HepG2 (cell line): ENCODE measurements around the gene HSPA6. TPM values are rescaled to one million over a fixed set of nuclear protein-coding genes. Genes with fewer than 3 reads are reported as not detected.
A peak's percentile ranks its signal among the peaks of the same experiment; 100 is the strongest.

Experiments used
- BORCS8-MEF2B ChIP-seq: sonication (generic); formaldehyde crosslinking; IDR thresholded peaks from 2 replicates; pipeline ENCODE4 v1.8.0; 2022; ENCODE audit warnings: mild to moderate bottlenecking, missing genetic modification reagents
- FOXP4 ChIP-seq: sonication (generic); formaldehyde crosslinking; IDR thresholded peaks from 2 replicates; pipeline ENCODE4 v1.4.0; 2020; ENCODE audit warnings: missing genetic modification reagents
- GFI1 ChIP-seq: sonication (generic); formaldehyde crosslinking; IDR thresholded peaks from 2 replicates; pipeline ENCODE4 v1.5.0; 2020; ENCODE audit warnings: missing genetic modification reagents, mild to moderate bottlenecking, borderline replicate concordance
- HDAC1 ChIP-seq: sonication (generic); formaldehyde crosslinking; IDR thresholded peaks from 2 replicates; pipeline ENCODE4 v1.5.1; 2020; ENCODE audit warnings: mild to moderate bottlenecking, missing genetic modification reagents
- NFAT5 ChIP-seq: sonication (generic); formaldehyde crosslinking; IDR thresholded peaks from 2 replicates; pipeline ENCODE4 v1.4.0; 2020; ENCODE audit warnings: missing genetic modification reagents
- ZNF350 ChIP-seq: sonication (generic); formaldehyde crosslinking; IDR thresholded peaks from 2 replicates; pipeline ENCODE4 v1.4.0; 2020; ENCODE audit warnings: mild to moderate bottlenecking, low read depth, missing genetic modification reagents, borderline replicate concordance
- ZNF556 ChIP-seq: sonication (generic); formaldehyde crosslinking; IDR thresholded peaks from 2 replicates; pipeline ENCODE4 v1.4.0; 2020; ENCODE audit warnings: mild to moderate bottlenecking, missing genetic modification reagents, borderline replicate concordance
- ZNF598 ChIP-seq: sonication (generic); formaldehyde crosslinking; IDR thresholded peaks from 2 replicates; pipeline ENCODE4 v1.5.1; 2020; ENCODE audit warnings: mild to moderate bottlenecking, missing genetic modification reagents, borderline replicate concordance
- ZNF747 ChIP-seq: sonication (generic); formaldehyde crosslinking; IDR thresholded peaks from 2 replicates; pipeline ENCODE4 v1.8.1; 2023; ENCODE audit warnings: missing genetic modification reagents, mild to moderate bottlenecking, borderline replicate concordance
- polyA plus RNA-seq, 8 experiments: library from polyadenylated mRNA; depleted of rRNA in 3 of 8; stranded (reverse) in 7 of 8; unstranded in 1 of 8; fragments of >200 nt; fragmentation: Illumina TruSeq in 4 of 8; extraction: Trizol in 4 of 8; gene quantifications; 2 replicates each; pipeline versions ENCODE4 v1.2.1 to v1.2.3, GENCODE V29; 2011 to 2016; ENCODE audit warnings: low read depth in 4 of 8, missing spikeins in 1 of 8, mixed read lengths in 1 of 8; ENCODE audit not compliant: insufficient read depth in 1 of 8
- total RNA-seq, 5 experiments: library from RNA; depleted of rRNA; stranded (reverse); fragments of >200 nt; fragmentation: Illumina TruSeq; extraction: Trizol; gene quantifications; 2 replicates each; pipeline ENCODE4 v1.2.3, GENCODE V29; 2016; ENCODE audit warnings: low read depth in 1 of 5
- TF ChIP-seq, protein P1 (sequence below): sonication (generic); formaldehyde crosslinking; conservative IDR thresholded peaks from 2 replicates; pipeline ENCODE4 v1.4.0; 2020; ENCODE audit warnings: mild to moderate bottlenecking, missing genetic modification reagents, moderate library complexity
- TF ChIP-seq, protein P2 (sequence below): sonication (generic); formaldehyde crosslinking; IDR thresholded peaks from 2 replicates; pipeline ENCODE4 v1.4.0; 2020; ENCODE audit warnings: missing genetic modification reagents
- TF ChIP-seq, protein P3 (sequence below): sonication (generic); formaldehyde crosslinking; IDR thresholded peaks from 2 replicates; pipeline ENCODE4 v1.4.0; 2020; ENCODE audit warnings: missing genetic modification reagents; ENCODE audit errors: not compliant biosample characterization

The HSPA6 gene
- total and polyA plus RNA-seq, 2 of the 13 experiments (the other 11 are each of a cell fraction or from before 2014, with no cell fraction given), result 0.07 TPM; not detected in 1

GRCh38 chr1:161539731-161540569 lies 15.6 kb downstream of the HSPA6 start (continued):
- TF ChIP-seq HDAC1 (CRISPR knock-in tag) (peak; percentile 39; the same call in 1 of the 2 replicates), BORCS8-MEF2B (CRISPR knock-in tag) (peak; percentile 37; the same call in 1 of the 2 replicates), ZNF350 (peak; percentile 60; the same call in 1 of the 2 replicates), ZNF747 (CRISPR knock-in tag) (peak; percentile 76; the same call in 1 of the 2 replicates), FOXP4 (CRISPR knock-in tag) (peak; percentile 57; the same call in 1 of the 2 replicates), ZNF556 (peak; percentile 34; the same call in 1 of the 2 replicates), GFI1 (CRISPR knock-in tag) (peak; percentile 33; the same call in 1 of the 2 replicates), NFAT5 (CRISPR knock-in tag) (peak; percentile 44; the same call in 1 of the 2 replicates), ZNF598 (CRISPR knock-in tag) (peak; percentile 60; the same call in 1 of the 2 replicates)
- TF ChIP-seq, protein P1, sequence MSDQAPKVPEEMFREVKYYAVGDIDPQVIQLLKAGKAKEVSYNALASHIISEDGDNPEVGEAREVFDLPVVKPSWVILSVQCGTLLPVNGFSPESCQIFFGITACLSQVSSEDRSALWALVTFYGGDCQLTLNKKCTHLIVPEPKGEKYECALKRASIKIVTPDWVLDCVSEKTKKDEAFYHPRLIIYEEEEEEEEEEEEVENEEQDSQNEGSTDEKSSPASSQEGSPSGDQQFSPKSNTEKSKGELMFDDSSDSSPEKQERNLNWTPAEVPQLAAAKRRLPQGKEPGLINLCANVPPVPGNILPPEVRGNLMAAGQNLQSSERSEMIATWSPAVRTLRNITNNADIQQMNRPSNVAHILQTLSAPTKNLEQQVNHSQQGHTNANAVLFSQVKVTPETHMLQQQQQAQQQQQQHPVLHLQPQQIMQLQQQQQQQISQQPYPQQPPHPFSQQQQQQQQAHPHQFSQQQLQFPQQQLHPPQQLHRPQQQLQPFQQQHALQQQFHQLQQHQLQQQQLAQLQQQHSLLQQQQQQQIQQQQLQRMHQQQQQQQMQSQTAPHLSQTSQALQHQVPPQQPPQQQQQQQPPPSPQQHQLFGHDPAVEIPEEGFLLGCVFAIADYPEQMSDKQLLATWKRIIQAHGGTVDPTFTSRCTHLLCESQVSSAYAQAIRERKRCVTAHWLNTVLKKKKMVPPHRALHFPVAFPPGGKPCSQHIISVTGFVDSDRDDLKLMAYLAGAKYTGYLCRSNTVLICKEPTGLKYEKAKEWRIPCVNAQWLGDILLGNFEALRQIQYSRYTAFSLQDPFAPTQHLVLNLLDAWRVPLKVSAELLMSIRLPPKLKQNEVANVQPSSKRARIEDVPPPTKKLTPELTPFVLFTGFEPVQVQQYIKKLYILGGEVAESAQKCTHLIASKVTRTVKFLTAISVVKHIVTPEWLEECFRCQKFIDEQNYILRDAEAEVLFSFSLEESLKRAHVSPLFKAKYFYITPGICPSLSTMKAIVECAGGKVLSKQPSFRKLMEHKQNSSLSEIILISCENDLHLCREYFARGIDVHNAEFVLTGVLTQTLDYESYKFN (CRISPR knock-in tag), result 0 out of 2 replicates have a peak, but pooled peaks have one; percentile 12
- TF ChIP-seq, protein P2, sequence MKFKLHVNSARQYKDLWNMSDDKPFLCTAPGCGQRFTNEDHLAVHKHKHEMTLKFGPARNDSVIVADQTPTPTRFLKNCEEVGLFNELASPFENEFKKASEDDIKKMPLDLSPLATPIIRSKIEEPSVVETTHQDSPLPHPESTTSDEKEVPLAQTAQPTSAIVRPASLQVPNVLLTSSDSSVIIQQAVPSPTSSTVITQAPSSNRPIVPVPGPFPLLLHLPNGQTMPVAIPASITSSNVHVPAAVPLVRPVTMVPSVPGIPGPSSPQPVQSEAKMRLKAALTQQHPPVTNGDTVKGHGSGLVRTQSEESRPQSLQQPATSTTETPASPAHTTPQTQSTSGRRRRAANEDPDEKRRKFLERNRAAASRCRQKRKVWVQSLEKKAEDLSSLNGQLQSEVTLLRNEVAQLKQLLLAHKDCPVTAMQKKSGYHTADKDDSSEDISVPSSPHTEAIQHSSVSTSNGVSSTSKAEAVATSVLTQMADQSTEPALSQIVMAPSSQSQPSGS, result 0 out of 2 replicates have a peak, but pooled peaks have one; percentile 67
- TF ChIP-seq, protein P3, sequence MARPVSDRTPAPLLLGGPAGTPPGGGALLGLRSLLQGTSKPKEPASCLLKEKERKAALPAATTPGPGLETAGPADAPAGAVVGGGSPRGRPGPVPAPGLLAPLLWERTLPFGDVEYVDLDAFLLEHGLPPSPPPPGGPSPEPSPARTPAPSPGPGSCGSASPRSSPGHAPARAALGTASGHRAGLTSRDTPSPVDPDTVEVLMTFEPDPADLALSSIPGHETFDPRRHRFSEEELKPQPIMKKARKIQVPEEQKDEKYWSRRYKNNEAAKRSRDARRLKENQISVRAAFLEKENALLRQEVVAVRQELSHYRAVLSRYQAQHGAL (CRISPR knock-in tag), result peak; percentile 49
